HepG2 (cell line): ENCODE measurements around the gene AOX1. TPM values are rescaled to one million over a fixed set of nuclear protein-coding genes. Genes with fewer than 3 reads are reported as not detected.
A peak's percentile ranks its signal among the peaks of the same experiment; 100 is the strongest.

Experiments used
- ERF ChIP-seq: IDR thresholded peaks from 2 replicates; pipeline ENCODE4 v1.6.1; 2018; ENCODE audit warnings: missing biosample characterization, missing genetic modification reagents
- GMEB2 ChIP-seq: IDR thresholded peaks from 2 replicates; pipeline ENCODE4 v1.6.1; 2016; ENCODE audit warnings: missing biosample characterization, missing genetic modification reagents, low read depth
- GPN1 ChIP-seq: sonication (generic); formaldehyde crosslinking; IDR thresholded peaks from 2 replicates; pipeline ENCODE4 v1.5.1; 2020; ENCODE audit warnings: missing genetic modification reagents, borderline replicate concordance
- HDAC1 ChIP-seq: sonication (generic); formaldehyde crosslinking; IDR thresholded peaks from 2 replicates; pipeline ENCODE4 v1.5.1; 2020; ENCODE audit warnings: mild to moderate bottlenecking, missing genetic modification reagents
- KDM5A ChIP-seq: fragments of 200-600 bp; sonication (generic); IDR thresholded peaks from 2 replicates; pipeline ENCODE4 v1.7.0; 2018; ENCODE audit warnings: antibody characterized with exemption, mild to moderate bottlenecking, low read length, borderline replicate concordance
- NBN ChIP-seq: fragments of 450-650 bp; conservative IDR thresholded peaks from 2 replicates; pipeline ENCODE4 v1.6.1; 2017
- NFE2 ChIP-seq: sonication (generic); formaldehyde crosslinking; IDR thresholded peaks from 2 replicates; pipeline ENCODE4 v1.4.0; 2020; ENCODE audit warnings: missing genetic modification reagents
- SMARCC2 ChIP-seq: fragments of 450-650 bp; IDR thresholded peaks from 2 replicates; pipeline ENCODE4 v1.6.1; 2017; ENCODE audit warnings: antibody characterized with exemption, mild to moderate bottlenecking
- WIZ ChIP-seq: sonication (generic); formaldehyde crosslinking; IDR thresholded peaks from 2 replicates; pipeline ENCODE4 v1.5.1; 2020; ENCODE audit warnings: mild to moderate bottlenecking, missing genetic modification reagents
- ZNF543 ChIP-seq: sonication (generic); formaldehyde crosslinking; IDR thresholded peaks from 2 replicates; pipeline ENCODE4 v1.4.0; 2020; ENCODE audit warnings: mild to moderate bottlenecking, missing genetic modification reagents
- ZNF589 ChIP-seq: sonication (generic); formaldehyde crosslinking; conservative IDR thresholded peaks from 2 replicates; pipeline ENCODE4 v1.8.0; 2022; ENCODE audit warnings: mild to moderate bottlenecking, moderate library complexity, missing genetic modification reagents
- ZNF672 ChIP-seq: sonication (generic); formaldehyde crosslinking; IDR thresholded peaks from 2 replicates; pipeline ENCODE4 v1.8.1; 2022; ENCODE audit warnings: missing genetic modification reagents
- ZNF7 ChIP-seq: IDR thresholded peaks from 2 replicates; pipeline ENCODE4 v1.6.1; 2016; ENCODE audit warnings: missing biosample characterization, missing genetic modification reagents
- ZNF839 ChIP-seq: sonication (generic); formaldehyde crosslinking; IDR thresholded peaks from 2 replicates; pipeline ENCODE4 v1.4.0; 2020; ENCODE audit warnings: missing genetic modification reagents, mild to moderate bottlenecking, borderline replicate concordance
- polyA plus RNA-seq, 8 experiments: library from polyadenylated mRNA; depleted of rRNA in 3 of 8; stranded (reverse) in 7 of 8; unstranded in 1 of 8; fragments of >200 nt; fragmentation: Illumina TruSeq in 4 of 8; extraction: Trizol in 4 of 8; gene quantifications; 2 replicates each; pipeline versions ENCODE4 v1.2.1 to v1.2.3, GENCODE V29; 2011 to 2016; ENCODE audit warnings: low read depth in 4 of 8, missing spikeins in 1 of 8, mixed read lengths in 1 of 8; ENCODE audit not compliant: insufficient read depth in 1 of 8
- total RNA-seq, 5 experiments: library from RNA; depleted of rRNA; stranded (reverse); fragments of >200 nt; fragmentation: Illumina TruSeq; extraction: Trizol; gene quantifications; 2 replicates each; pipeline ENCODE4 v1.2.3, GENCODE V29; 2016; ENCODE audit warnings: low read depth in 1 of 5
- TF ChIP-seq, protein P1 (sequence below): sonication (generic); formaldehyde crosslinking; IDR thresholded peaks from 2 replicates; pipeline ENCODE4 v1.4.0; 2020; ENCODE audit warnings: missing genetic modification reagents, borderline replicate concordance
- TF ChIP-seq, protein P2 (sequence below): sonication (generic); formaldehyde crosslinking; conservative IDR thresholded peaks from 2 replicates; pipeline ENCODE4 v1.4.0; 2020; ENCODE audit warnings: missing genetic modification reagents

The AOX1 gene
- total and polyA plus RNA-seq, 2 of the 13 experiments (the other 11 are each of a cell fraction or from before 2014, with no cell fraction given) = 9.2 to 18.0 TPM

GRCh38 chr2:200702646-200703118, 116.9 kb downstream of the AOX1 start (continued):
- peak; percentile 9; the same call in 1 of the 2 replicates for TF ChIP-seq SMARCC2
- TF ChIP-seq ZNF839 = no peak
- TF ChIP-seq, protein P1, sequence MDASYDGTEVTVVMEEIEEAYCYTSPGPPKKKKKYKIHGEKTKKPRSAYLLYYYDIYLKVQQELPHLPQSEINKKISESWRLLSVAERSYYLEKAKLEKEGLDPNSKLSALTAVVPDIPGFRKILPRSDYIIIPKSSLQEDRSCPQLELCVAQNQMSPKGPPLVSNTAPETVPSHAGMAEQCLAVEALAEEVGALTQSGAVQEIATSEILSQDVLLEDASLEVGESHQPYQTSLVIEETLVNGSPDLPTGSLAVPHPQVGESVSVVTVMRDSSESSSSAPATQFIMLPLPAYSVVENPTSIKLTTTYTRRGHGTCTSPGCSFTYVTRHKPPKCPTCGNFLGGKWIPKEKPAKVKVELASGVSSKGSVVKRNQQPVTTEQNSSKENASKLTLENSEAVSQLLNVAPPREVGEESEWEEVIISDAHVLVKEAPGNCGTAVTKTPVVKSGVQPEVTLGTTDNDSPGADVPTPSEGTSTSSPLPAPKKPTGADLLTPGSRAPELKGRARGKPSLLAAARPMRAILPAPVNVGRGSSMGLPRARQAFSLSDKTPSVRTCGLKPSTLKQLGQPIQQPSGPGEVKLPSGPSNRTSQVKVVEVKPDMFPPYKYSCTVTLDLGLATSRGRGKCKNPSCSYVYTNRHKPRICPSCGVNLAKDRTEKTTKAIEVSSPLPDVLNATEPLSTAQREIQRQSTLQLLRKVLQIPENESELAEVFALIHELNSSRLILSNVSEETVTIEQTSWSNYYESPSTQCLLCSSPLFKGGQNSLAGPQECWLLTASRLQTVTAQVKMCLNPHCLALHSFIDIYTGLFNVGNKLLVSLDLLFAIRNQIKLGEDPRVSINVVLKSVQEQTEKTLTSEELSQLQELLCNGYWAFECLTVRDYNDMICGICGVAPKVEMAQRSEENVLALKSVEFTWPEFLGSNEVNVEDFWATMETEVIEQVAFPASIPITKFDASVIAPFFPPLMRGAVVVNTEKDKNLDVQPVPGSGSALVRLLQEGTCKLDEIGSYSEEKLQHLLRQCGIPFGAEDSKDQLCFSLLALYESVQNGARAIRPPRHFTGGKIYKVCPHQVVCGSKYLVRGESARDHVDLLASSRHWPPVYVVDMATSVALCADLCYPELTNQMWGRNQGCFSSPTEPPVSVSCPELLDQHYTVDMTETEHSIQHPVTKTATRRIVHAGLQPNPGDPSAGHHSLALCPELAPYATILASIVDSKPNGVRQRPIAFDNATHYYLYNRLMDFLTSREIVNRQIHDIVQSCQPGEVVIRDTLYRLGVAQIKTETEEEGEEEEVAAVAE (CRISPR knock-in tag) = no peak
- TF ChIP-seq ZNF672 = no peak
- no peak for TF ChIP-seq GMEB2
- TF ChIP-seq ERF (CRISPR knock-in tag) = no peak
- no peak for TF ChIP-seq NFE2
- TF ChIP-seq, protein P2, sequence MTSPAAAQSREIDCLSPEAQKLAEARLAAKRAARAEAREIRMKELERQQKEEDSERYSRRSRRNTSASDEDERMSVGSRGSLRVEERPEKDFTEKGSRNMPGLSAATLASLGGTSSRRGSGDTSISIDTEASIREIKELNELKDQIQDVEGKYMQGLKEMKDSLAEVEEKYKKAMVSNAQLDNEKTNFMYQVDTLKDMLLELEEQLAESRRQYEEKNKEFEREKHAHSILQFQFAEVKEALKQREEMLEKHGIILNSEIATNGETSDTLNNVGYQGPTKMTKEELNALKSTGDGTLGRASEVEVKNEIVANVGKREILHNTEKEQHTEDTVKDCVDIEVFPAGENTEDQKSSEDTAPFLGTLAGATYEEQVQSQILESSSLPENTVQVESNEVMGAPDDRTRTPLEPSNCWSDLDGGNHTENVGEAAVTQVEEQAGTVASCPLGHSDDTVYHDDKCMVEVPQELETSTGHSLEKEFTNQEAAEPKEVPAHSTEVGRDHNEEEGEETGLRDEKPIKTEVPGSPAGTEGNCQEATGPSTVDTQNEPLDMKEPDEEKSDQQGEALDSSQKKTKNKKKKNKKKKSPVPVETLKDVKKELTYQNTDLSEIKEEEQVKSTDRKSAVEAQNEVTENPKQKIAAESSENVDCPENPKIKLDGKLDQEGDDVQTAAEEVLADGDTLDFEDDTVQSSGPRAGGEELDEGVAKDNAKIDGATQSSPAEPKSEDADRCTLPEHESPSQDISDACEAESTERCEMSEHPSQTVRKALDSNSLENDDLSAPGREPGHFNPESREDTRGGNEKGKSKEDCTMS (CRISPR knock-in tag) = no peak
- TF ChIP-seq ZNF543 (CRISPR knock-in tag) = 0 out of 2 replicates have a peak, but pooled peaks have one; percentile 37
- TF ChIP-seq ZNF7 (CRISPR knock-in tag) = no peak
- peak; percentile 94 for TF ChIP-seq HDAC1 (CRISPR knock-in tag)
- TF ChIP-seq KDM5A = no peak; the same call in 1 of the 2 replicates
- TF ChIP-seq WIZ = no peak
- TF ChIP-seq ZNF589 (CRISPR knock-in tag) = no peak
- no peak for TF ChIP-seq GPN1 (CRISPR knock-in tag)
- no peak for TF ChIP-seq NBN
